Neural progenitor cell (in vitro differentiated cells): ENCODE results near the gene PSMB5.

Experiments
- EZH2 ChIP-seq: fragments of 200-600 bp; sonication (generic); IDR thresholded peaks from 2 replicates; pipeline ENCODE4 v1.6.1; 2017; ENCODE audit warnings: antibody characterized with exemption, mild to moderate bottlenecking, moderate library complexity
- EZH2phosphoT487 ChIP-seq: fragments of 200-600 bp; sonication (generic); IDR thresholded peaks from 2 replicates; pipeline ENCODE4 v1.6.1; 2017; ENCODE audit warnings: antibody characterized with exemption
- TF ChIP-seq, protein P1 (sequence below): fragments of 200-600 bp; sonication (generic); IDR thresholded peaks from 2 replicates; pipeline ENCODE4 v1.5.1; 2017; ENCODE audit warnings: antibody characterized with exemption, mild to moderate bottlenecking

DNA sequence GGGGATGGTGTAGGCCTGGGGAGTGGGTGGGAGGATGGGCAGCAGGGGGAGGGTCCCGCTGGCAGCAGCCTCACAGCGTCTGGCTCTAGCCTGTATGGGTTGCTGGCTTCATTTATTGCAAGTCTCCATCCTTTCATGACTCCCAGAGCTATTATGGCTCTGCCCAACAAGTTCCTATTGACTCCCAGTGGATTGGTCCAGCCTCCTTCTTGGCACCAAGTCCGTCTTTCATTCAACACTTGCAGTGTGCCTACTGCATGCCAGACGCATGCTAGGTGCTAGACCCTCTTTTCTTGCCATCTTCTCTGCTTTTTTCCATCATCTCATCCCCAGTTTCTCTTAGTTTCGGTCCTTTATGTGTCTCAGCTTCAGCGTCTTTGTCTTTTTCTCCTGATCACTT lies 8.4 kb upstream of the PSMB5 start:
- TF ChIP-seq, protein P1, sequence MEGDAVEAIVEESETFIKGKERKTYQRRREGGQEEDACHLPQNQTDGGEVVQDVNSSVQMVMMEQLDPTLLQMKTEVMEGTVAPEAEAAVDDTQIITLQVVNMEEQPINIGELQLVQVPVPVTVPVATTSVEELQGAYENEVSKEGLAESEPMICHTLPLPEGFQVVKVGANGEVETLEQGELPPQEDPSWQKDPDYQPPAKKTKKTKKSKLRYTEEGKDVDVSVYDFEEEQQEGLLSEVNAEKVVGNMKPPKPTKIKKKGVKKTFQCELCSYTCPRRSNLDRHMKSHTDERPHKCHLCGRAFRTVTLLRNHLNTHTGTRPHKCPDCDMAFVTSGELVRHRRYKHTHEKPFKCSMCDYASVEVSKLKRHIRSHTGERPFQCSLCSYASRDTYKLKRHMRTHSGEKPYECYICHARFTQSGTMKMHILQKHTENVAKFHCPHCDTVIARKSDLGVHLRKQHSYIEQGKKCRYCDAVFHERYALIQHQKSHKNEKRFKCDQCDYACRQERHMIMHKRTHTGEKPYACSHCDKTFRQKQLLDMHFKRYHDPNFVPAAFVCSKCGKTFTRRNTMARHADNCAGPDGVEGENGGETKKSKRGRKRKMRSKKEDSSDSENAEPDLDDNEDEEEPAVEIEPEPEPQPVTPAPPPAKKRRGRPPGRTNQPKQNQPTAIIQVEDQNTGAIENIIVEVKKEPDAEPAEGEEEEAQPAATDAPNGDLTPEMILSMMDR = no peak
- TF ChIP-seq EZH2phosphoT487 = no peak
- TF ChIP-seq EZH2 = no peak
